Prostate gland (tissue), 2 donors: ENCODE data around the gene POLD3.
"Not testable (repeated sequence)": the region's sequence is repeated elsewhere in the genome, so short reads cannot be mapped to it uniquely, and the experiment has no call there.

Experiments used
- POLR2A ChIP-seq: fragments of 450-650 bp; IDR thresholded peaks from one replicate; pipeline ENCODE4 v1.6.1; 2016; ENCODE audit warnings: antibody characterized with exemption, mild to moderate bottlenecking
- POLR2AphosphoS5 ChIP-seq: sonication (generic); formaldehyde crosslinking; IDR thresholded peaks from one replicate; pipeline ENCODE4 v1.6.1; 2017; ENCODE audit warnings: antibody characterized with exemption
- TF ChIP-seq, protein P1 (sequence below), 4 experiments: fragments of 200-600 bp in 2 of 4; fragments of 450-650 bp in 2 of 4; sonication (generic) in 2 of 4; IDR thresholded peaks; 1 replicate in 3 of 4; 2 replicates in 1 of 4; pipeline ENCODE4 v1.5.1; 2016 to 2019; ENCODE audit warnings: antibody characterized with exemption in 4 of 4, mild to moderate bottlenecking in 2 of 4, moderate library complexity in 2 of 4

DNA sequence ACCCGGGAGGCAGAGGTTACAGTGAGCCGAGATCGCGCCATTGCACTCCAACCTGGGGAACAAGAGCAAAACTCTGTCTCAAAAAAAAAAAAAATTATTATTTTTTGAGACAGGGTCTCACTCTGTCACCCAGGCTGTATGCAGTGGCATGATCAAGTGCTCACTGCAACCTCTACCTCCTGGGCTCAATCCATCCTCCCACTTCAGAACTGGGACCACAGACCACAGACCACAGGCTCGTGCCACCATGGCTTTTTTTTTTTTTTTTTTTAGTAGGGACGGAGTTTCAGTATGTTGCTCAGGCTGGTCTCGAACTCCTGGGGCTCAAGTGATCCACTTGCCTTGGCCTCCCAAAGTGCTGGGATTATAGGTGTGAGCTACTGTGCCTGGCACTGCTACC, 1.9 kb upstream of the POLD3 start:
- TF ChIP-seq POLR2A, POLR2AphosphoS5: not testable (repeated sequence)
- TF ChIP-seq, protein P1, sequence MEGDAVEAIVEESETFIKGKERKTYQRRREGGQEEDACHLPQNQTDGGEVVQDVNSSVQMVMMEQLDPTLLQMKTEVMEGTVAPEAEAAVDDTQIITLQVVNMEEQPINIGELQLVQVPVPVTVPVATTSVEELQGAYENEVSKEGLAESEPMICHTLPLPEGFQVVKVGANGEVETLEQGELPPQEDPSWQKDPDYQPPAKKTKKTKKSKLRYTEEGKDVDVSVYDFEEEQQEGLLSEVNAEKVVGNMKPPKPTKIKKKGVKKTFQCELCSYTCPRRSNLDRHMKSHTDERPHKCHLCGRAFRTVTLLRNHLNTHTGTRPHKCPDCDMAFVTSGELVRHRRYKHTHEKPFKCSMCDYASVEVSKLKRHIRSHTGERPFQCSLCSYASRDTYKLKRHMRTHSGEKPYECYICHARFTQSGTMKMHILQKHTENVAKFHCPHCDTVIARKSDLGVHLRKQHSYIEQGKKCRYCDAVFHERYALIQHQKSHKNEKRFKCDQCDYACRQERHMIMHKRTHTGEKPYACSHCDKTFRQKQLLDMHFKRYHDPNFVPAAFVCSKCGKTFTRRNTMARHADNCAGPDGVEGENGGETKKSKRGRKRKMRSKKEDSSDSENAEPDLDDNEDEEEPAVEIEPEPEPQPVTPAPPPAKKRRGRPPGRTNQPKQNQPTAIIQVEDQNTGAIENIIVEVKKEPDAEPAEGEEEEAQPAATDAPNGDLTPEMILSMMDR (IDR thresholded peaks at IDR 0.05), result not testable (repeated sequence)
